ENCODE data around the gene NKPD1. TPM values are rescaled to one million over a fixed set of nuclear protein-coding genes. Genes with fewer than 3 reads are reported as not detected.

Gene NKPD1
- total RNA-seq, 4 donors from 2014 or later: 42.0 to 100 (median 51.4) TPM

DNA sequence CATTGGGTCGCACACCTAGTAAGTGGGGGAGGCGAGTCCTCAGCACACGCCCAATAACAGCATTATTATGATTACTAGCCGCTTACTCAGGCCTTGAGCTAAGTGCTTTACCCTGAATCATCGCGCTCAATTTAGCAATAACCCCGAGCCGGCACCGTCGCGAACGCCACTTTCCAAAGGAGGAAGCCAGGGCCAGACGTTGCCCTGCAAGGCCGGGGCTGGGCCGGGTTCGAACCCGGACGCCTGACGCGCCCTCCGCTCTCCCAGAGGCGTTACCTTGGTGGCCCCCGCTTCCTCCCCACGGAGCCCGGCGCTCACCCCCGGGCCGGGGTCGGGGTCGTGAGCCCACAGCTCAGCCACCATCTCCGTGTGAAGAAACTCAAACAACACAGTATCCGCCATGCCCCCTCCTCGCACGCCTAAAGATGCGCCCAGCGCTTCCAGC lies 17.1 kb upstream of the NKPD1 start, which contains the start of gene TRAPPC6A:
Gene TRAPPC6A, minus strand, starts transcription at position 421 of the 445 bp plus-strand sequence. Its CDS starts 19 bp downstream, at position 402.
- intact Hi-C loops (cut with DNase I; ENCODE audit: low total_unique reads): no loop called here
- DNase-seq (ENCODE audit: low spot score in 2 of 2): no peak
- peak in 1 of 2 donors; percentile 39 for TF ChIP-seq POLR2A (IDR thresholded peaks at IDR 0.05)
- TF ChIP-seq, protein P1, sequence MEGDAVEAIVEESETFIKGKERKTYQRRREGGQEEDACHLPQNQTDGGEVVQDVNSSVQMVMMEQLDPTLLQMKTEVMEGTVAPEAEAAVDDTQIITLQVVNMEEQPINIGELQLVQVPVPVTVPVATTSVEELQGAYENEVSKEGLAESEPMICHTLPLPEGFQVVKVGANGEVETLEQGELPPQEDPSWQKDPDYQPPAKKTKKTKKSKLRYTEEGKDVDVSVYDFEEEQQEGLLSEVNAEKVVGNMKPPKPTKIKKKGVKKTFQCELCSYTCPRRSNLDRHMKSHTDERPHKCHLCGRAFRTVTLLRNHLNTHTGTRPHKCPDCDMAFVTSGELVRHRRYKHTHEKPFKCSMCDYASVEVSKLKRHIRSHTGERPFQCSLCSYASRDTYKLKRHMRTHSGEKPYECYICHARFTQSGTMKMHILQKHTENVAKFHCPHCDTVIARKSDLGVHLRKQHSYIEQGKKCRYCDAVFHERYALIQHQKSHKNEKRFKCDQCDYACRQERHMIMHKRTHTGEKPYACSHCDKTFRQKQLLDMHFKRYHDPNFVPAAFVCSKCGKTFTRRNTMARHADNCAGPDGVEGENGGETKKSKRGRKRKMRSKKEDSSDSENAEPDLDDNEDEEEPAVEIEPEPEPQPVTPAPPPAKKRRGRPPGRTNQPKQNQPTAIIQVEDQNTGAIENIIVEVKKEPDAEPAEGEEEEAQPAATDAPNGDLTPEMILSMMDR (IDR thresholded peaks at IDR 0.05): no peak
- WGBS, 2 donors: 0 to 1% methylated on average over 30 to 32 of the region's 36 CpGs
- H3K4me3 ChIP-seq (ENCODE audit: low read depth, poor library complexity, severe bottlenecking): peak within 1 kb of the TSS; percentile 67

DNA sequence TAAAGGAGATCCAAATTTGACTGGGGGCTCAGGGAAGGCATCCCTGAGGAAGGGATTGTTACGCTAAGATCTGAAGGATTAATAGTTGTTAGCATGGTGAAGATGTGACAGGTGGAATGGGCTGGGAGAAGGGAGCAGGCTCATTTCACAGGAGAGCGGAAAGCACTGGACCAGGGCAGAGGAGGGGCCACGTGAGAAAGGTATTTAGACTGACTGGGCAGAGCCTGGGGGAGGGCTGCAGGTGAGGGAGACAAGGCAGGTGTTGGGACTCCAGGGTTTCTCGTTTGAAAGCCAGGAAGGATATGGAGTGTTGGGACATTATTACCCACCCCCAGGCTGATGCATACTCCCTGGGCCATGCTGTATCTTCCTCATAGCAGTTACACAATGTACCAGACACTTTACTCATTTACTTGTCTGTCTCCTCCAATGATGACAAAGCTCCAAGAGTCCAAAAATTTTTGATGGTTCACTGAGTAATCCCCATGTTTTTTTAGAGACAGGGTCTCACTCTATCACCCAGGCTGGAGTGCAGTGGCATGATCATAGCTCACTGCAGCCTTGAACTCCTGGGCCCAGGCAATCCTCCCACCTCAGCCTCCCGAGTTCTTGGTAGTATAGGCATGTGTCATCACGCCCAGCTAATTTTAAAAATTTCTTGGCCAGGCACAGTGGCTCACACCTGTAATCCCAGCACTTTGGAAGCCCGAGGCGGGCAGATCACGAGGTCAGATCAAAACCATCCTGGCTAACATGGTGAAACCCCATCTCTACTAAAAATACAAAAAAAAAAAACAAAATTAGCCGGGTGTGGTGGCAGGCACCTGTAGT lies 14.9 kb upstream of the NKPD1 start:
- no peak overlapping the region for H3K4me3 ChIP-seq (ENCODE audit: low read depth, poor library complexity, severe bottlenecking)
- intact Hi-C loops (cut with DNase I; ENCODE audit: low total_unique reads): no loop called here
- 49 to 58% methylated on average over 10 of the region's 10 CpGs for WGBS, 2 donors
- no peak for DNase-seq (ENCODE audit: low spot score in 2 of 2)
- TF ChIP-seq POLR2A (IDR thresholded peaks at IDR 0.05): no peak
- TF ChIP-seq, protein P1 (IDR thresholded peaks at IDR 0.05): no peak

DNA sequence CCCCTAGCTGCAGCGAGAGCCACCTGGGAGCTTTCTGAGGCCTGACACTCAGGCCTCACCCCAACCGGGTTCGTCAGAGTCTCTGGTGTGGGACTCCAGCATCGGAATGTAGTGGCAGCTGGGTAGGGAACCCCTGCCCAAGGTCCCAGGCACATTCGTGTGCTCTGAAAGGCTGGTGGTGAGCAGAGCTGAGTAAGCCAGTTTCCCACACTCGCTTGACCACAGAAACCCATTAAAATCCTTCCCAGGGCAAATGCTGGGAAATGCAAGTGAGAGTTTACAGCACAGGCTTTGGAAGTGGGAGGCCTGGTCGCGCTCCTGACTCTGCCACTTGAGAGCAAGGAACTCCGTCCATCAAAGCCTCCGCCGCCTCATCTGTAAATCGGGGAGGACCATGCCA lies 13.0 kb upstream of the NKPD1 start:
- H3K4me3 ChIP-seq (ENCODE audit: low read depth, poor library complexity, severe bottlenecking): no peak overlapping the region
- intact Hi-C loops (cut with DNase I; ENCODE audit: low total_unique reads): no loop called here
- TF ChIP-seq POLR2A (IDR thresholded peaks at IDR 0.05): no peak
- 80 to 86% methylated on average over 12 of the region's 12 CpGs for WGBS, 2 donors
- DNase-seq (ENCODE audit: low spot score in 2 of 2): no peak

DNA sequence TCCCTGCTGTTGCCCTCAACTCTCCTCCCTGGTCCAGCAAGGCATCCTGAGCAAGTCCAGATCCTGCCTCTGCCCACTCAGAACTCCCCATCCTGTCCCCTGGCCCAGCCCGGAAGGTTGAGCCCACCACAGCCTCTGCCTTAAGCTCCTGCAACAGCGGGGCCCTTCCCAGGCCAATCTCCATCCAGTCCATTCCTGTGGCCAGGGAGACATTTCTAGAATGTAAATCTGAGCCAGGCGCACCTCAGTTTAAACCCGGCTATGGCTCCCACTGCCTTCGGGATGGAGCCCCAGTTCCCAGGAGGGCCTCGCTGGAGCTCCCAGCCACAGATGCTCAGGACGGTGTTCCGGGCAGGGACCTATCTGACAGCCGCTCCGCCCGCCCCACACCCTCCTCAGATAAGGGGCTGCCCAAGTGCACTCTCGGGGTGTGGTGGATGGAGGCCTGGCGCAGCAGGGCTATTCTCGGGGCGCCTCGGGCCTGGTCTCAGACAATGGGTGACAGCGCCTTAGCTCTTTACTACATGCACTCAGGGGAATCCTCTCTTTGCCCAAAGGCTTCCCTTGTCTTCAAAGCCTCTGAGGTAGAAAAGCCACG lies 11.9 kb upstream of the NKPD1 start:
- intact Hi-C loops (cut with DNase I; ENCODE audit: low total_unique reads): no loop called here
- no peak for DNase-seq (ENCODE audit: low spot score in 2 of 2)
- 82 to 86% methylated on average over 13 to 17 of the region's 18 CpGs for WGBS, 2 donors

DNA sequence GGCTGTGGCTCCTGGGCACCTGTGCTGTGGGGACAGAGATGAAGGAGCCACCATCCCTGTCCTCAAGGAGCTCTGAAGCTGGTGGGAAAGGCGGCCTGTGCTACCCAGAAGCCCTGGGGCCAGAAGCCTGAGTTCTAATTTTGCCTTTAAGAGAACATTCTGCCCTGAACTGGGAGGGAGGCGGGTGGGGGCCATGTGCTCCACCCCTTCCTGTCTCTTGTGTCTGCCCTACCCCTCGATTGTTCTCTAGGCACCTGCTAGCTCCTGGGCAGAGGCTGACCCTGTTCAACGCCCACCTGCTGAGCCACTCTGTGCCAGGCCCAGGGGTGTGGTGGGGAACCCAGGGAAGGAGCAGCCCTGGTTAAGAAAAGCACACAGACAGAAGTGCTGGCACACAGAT lies 11.4 kb upstream of the NKPD1 start:
- WGBS, 2 donors: 42 to 48% methylated on average over 4 of the region's 4 CpGs
- H3K4me3 ChIP-seq (ENCODE audit: low read depth, poor library complexity, severe bottlenecking): no peak overlapping the region
- intact Hi-C loops (cut with DNase I; ENCODE audit: low total_unique reads): no loop called here
- DNase-seq (ENCODE audit: low spot score in 2 of 2): peak in 1 of 2 donors; percentile 82
- TF ChIP-seq, protein P1 (IDR thresholded peaks at IDR 0.05): no peak
- no peak for TF ChIP-seq POLR2A (IDR thresholded peaks at IDR 0.05)

More for the DNA sequence above, 11.9 kb upstream of the NKPD1 start:
- TF ChIP-seq, protein P1 (IDR thresholded peaks at IDR 0.05): no peak
- no peak for TF ChIP-seq POLR2A (IDR thresholded peaks at IDR 0.05)
- H3K4me3 ChIP-seq (ENCODE audit: low read depth, poor library complexity, severe bottlenecking): no peak overlapping the region

DNA sequence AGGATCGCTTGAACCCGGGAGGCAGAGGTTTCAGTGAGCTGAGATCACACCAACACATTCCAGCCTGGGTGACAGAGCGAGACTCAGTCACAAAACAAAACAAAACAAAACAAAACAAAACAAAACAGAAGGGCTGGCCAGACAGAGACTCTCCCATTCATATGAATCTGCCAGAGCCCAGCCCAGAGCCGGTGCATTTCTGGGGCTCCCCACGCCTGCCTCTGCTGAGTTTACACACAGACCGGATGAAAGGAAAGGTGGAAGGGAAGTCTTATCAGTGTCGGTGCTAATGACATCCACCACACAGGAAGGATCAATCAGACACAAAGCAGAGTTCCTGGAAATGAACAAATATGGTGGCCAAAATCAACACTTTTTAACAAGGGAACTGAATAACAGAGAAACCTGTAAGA lies 10.4 kb upstream of the NKPD1 start:
- TF ChIP-seq, protein P1 (IDR thresholded peaks at IDR 0.05): no peak
- TF ChIP-seq POLR2A (IDR thresholded peaks at IDR 0.05): no peak
- intact Hi-C loops (cut with DNase I; ENCODE audit: low total_unique reads): no loop called here
- 39 to 55% methylated on average over 7 of the region's 7 CpGs for WGBS, 2 donors
- no peak for DNase-seq (ENCODE audit: low spot score in 2 of 2)
- no peak overlapping the region for H3K4me3 ChIP-seq (ENCODE audit: low read depth, poor library complexity, severe bottlenecking)

Measured in lower leg skin (tissue), 4 donors.